Epithelial cell of esophagus (primary cell): ENCODE data around the gene SNRNP48.

ENCODE experiments used
- DNase-seq: peaks from one replicate; pipeline ENCODE4 v3.0.0; 2010; ENCODE audit warnings: low read depth
- H3K4me3 ChIP-seq: 2 replicates; pipeline ENCODE4 v1.5.1; 2011; ENCODE audit warnings: mild to moderate bottlenecking, low read length, control low read depth
- TF ChIP-seq, protein P1 (sequence below): IDR thresholded peaks from 2 replicates; pipeline ENCODE4 v1.5.1; 2011; ENCODE audit warnings: low read depth, mild to moderate bottlenecking, low read length, control low read depth, inconsistent platforms; ENCODE audit not compliant: insufficient read depth; ENCODE audit errors: missing control alignments

SNRNP48 gene

DNA sequence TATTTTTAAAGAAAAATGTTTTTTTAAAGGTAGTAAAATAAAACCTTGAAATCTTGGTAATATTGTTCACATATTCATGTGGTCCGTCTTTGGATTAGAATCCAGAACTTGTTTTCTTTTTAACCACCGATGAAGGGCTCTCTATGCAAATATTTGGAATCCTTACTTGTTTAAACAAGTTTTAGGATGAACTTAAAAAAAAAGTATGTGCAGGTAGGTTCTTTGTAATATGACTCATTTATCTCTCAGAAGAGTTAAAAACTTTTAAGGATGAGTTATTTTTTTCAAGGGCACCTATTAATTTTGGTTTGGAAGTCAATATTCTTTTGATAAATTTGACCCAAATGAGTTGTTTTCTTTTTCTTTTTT lies 39.6 kb upstream of the SNRNP48 start:
- DNase-seq, result peak; percentile 73
- peak overlapping the region; percentile 42 for H3K4me3 ChIP-seq
- TF ChIP-seq, protein P1, sequence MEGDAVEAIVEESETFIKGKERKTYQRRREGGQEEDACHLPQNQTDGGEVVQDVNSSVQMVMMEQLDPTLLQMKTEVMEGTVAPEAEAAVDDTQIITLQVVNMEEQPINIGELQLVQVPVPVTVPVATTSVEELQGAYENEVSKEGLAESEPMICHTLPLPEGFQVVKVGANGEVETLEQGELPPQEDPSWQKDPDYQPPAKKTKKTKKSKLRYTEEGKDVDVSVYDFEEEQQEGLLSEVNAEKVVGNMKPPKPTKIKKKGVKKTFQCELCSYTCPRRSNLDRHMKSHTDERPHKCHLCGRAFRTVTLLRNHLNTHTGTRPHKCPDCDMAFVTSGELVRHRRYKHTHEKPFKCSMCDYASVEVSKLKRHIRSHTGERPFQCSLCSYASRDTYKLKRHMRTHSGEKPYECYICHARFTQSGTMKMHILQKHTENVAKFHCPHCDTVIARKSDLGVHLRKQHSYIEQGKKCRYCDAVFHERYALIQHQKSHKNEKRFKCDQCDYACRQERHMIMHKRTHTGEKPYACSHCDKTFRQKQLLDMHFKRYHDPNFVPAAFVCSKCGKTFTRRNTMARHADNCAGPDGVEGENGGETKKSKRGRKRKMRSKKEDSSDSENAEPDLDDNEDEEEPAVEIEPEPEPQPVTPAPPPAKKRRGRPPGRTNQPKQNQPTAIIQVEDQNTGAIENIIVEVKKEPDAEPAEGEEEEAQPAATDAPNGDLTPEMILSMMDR, result no peak

- peak overlapping the region; percentile 37 for H3K4me3 ChIP-seq
- TF ChIP-seq, protein P1, result no peak
- DNase-seq, result no peak
These were observed 35.3 kb upstream of the SNRNP48 start for GRCh38 chr6:7554533-7555275.

- TF ChIP-seq, protein P1, result no peak
- no peak overlapping the region for H3K4me3 ChIP-seq
- no peak for DNase-seq
These were observed 34.3 kb upstream of the SNRNP48 start for GRCh38 chr6:7555671-7556070.

DNA sequence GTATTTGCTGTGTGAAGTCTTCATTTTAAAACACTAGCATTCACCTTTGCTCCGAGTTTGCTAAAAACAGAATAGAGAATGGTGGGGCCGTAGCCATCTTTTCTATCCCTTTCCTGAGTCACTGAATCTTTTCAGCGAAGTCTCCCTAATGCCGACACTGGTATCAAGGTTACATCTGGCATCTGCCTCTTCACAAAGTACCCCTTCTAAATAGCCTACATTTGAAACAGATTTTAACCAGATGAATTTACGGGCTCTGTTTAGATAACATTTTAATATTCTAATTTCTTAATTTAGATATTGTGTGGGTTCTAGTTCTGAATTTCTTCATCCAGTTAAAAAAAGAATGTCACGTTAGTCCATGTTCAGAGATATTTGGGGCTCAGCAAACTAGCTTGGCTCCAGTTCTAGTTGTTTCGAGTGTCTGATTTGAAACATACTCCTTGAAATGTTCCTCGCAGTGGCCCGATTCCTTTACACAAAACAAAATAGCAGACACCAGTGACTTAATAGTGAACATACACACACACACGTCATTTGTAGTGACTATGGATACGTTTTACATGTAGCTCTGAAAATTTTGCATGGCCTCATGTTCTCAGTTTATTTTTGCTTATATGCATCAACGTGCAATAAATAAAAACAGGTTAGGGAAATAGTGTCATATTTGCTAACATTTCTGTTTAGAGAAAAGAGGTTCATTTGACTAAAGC lies 33.4 kb upstream of the SNRNP48 start:
- DNase-seq, result no peak
- TF ChIP-seq, protein P1, result no peak
- H3K4me3 ChIP-seq, result no peak overlapping the region

DNA sequence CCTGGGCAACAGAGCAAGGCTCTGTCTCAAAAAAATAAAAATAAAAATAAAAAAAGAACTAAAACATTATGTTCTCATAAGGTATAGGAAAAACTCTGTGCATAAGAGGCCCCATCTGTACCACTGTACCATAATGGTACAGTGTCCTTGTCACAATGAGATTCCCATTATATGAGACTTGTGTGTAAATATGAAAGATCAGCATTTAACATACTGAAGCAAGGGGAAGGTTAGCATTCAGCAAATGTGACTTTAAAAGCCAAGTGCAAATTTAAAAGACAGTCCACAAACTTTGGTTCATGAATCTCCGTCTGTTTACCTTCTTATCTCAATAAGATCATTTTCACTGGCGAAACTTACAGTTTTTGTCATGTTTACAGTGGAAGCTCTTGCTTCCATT lies 32.3 kb upstream of the SNRNP48 start:
- TF ChIP-seq, protein P1, result no peak
- no peak overlapping the region for H3K4me3 ChIP-seq
- DNase-seq, result no peak

- DNase-seq, result no peak
- no peak overlapping the region for H3K4me3 ChIP-seq
- TF ChIP-seq, protein P1, result no peak
These were observed 31.2 kb upstream of the SNRNP48 start for GRCh38 chr6:7558781-7559180.
